ENCODE measurements around the gene FRMD5.
"Not testable (repeated sequence)": the region's sequence is repeated elsewhere in the genome, so short reads cannot be mapped to it uniquely, and the experiment has no call there.

The FRMD5 gene

DNA sequence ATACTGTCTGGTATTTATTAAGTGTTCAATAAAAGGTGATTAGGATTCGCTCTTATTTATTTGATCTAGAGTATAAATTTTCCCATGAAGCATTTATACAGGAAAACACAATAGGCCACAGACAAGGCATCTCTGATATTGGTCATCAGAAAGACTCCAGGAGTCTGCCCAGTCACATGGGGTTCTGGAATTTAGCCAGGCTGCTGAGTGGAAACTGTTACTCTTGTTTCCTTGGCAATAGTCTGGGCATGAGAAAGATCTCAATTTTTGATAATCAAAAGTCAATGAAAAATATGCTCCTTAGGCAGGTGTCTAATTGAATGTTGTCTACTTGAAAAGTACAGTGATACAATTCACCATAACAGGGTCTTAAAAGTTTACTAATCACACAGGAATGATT is 161.2 kb downstream of the FRMD5 start:
- Histone ChIP-seq H3K27ac (ENCODE audit: low read length) (no peak overlapping the region), H3K4me2 (ENCODE audit: insufficient read depth, low read length) (no peak overlapping the region), H4K20me1 (ENCODE audit: insufficient read depth, low read length) (no peaks in the 10 kb centered on the region), H3K27me3 (ENCODE audit: insufficient read depth, low read length, poor library complexity) (peaks cover 6% of the 10 kb centered on the region), H3K4me1 (ENCODE audit: insufficient read depth, low read length) (no peaks in the 10 kb centered on the region), H3K9me3 (ENCODE audit: insufficient read depth, low read length, severe bottlenecking) (no peaks in the 10 kb centered on the region), H3K4me3 (ENCODE audit: low read depth in 1 of 2, low read length in 2 of 2) (no peak overlapping the region), H3K79me2 (ENCODE audit: insufficient read depth, low read length) (no peaks in the 10 kb centered on the region), H2AFZ (ENCODE audit: low read depth, low read length) (no peak overlapping the region), H3K9ac (ENCODE audit: low read depth, low read length) (no peak overlapping the region), H3K36me3 (ENCODE audit: insufficient read depth, low read length) (no peaks in the 10 kb centered on the region)
- ATAC-seq (ENCODE audit: insufficient read depth, low read depth), result no peak
- TF ChIP-seq CTCF (IDR thresholded peaks at IDR 0.05; ENCODE audit: borderline replicate concordance, extremely low read depth, low read length, poor library complexity, severe bottlenecking) (no peak), EZH2 (IDR thresholded peaks at IDR 0.05; ENCODE audit: borderline replicate concordance, low read depth, low read length, severe bottlenecking) (no peak)
- no peak for DNase-seq

DNA sequence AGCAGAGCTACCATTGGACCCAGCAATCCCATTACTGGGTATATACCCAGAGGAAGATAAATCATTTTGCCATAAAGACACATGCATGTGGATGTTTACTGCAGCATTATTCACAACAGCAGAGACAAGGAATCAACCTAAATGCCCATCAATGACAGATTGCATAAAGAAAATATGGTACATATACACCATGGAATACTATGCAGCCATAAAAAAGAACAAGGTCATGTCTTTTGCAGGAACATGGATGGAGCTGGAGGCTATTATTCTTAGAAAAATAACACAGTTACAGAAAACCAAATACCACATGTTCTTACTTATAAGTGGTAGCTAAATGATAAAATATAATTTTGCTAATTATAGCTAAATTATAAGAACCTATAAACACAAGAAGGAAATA is 162.3 kb downstream of the FRMD5 start:
- not testable (repeated sequence) for H3K27me3 ChIP-seq (ENCODE audit: insufficient read depth, low read length, poor library complexity); H3K4me2 ChIP-seq (ENCODE audit: insufficient read depth, low read length); H3K9ac ChIP-seq (ENCODE audit: low read depth, low read length); H3K9me3 ChIP-seq (ENCODE audit: insufficient read depth, low read length, severe bottlenecking); H2AFZ ChIP-seq (ENCODE audit: low read depth, low read length); H3K4me3 ChIP-seq (ENCODE audit: low read depth in 1 of 2, low read length in 2 of 2); H3K27ac ChIP-seq (ENCODE audit: low read length); H4K20me1 ChIP-seq (ENCODE audit: insufficient read depth, low read length); H3K79me2 ChIP-seq (ENCODE audit: insufficient read depth, low read length); H3K4me1 ChIP-seq (ENCODE audit: insufficient read depth, low read length); H3K36me3 ChIP-seq (ENCODE audit: insufficient read depth, low read length); DNase-seq; ATAC-seq (ENCODE audit: insufficient read depth, low read depth)

- Histone ChIP-seq H3K79me2 (ENCODE audit: insufficient read depth, low read length) (no peaks in the 10 kb centered on the region), H3K4me2 (ENCODE audit: insufficient read depth, low read length) (no peak overlapping the region), H3K36me3 (ENCODE audit: insufficient read depth, low read length) (no peaks in the 10 kb centered on the region), H3K27me3 (ENCODE audit: insufficient read depth, low read length, poor library complexity) (peaks cover 4% of the 10 kb centered on the region), H3K4me3 (ENCODE audit: low read depth in 1 of 2, low read length in 2 of 2) (no peak overlapping the region), H4K20me1 (ENCODE audit: insufficient read depth, low read length) (no peaks in the 10 kb centered on the region), H3K27ac (ENCODE audit: low read length) (no peak overlapping the region), H3K4me1 (ENCODE audit: insufficient read depth, low read length) (no peaks in the 10 kb centered on the region), H3K9me3 (ENCODE audit: insufficient read depth, low read length, severe bottlenecking) (no peaks in the 10 kb centered on the region), H2AFZ (ENCODE audit: low read depth, low read length) (no peak overlapping the region), H3K9ac (ENCODE audit: low read depth, low read length) (no peak overlapping the region)
- ATAC-seq (ENCODE audit: insufficient read depth, low read depth), result no peak
- TF ChIP-seq EZH2 (IDR thresholded peaks at IDR 0.05; ENCODE audit: borderline replicate concordance, low read depth, low read length, severe bottlenecking) (no peak), CTCF (IDR thresholded peaks at IDR 0.05; ENCODE audit: borderline replicate concordance, extremely low read depth, low read length, poor library complexity, severe bottlenecking) (no peak)
- DNase-seq, result no peak
Observed at GRCh38 chr15:44029940-44030568, 165.0 kb downstream of the FRMD5 start.

DNA sequence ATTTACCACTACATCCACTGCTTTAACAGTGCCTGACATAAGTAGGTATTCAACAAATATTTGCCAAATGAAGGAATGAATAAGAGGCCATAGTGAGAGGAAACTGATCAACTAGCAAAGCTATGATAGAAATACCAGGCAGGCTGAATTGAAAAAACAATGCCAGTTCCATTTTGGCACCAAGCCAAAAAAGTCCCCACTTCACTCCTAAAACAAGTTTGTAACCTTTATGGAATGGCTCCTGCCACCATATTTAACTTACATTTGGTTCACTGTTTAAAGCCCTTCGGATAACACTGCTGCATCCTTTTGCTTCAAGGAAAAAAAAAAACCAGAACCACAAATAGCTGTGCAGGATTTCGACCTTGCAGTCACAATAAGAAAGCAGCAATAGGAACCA is 166.1 kb downstream of the FRMD5 start:
- Histone ChIP-seq H4K20me1 (ENCODE audit: insufficient read depth, low read length) (no peaks in the 10 kb centered on the region), H2AFZ (ENCODE audit: low read depth, low read length) (no peak overlapping the region), H3K27me3 (ENCODE audit: insufficient read depth, low read length, poor library complexity) (peaks cover 8% of the 10 kb centered on the region), H3K9ac (ENCODE audit: low read depth, low read length) (no peak overlapping the region), H3K36me3 (ENCODE audit: insufficient read depth, low read length) (no peaks in the 10 kb centered on the region), H3K79me2 (ENCODE audit: insufficient read depth, low read length) (no peaks in the 10 kb centered on the region), H3K9me3 (ENCODE audit: insufficient read depth, low read length, severe bottlenecking) (no peaks in the 10 kb centered on the region), H3K4me3 (ENCODE audit: low read depth in 1 of 2, low read length in 2 of 2) (no peak overlapping the region), H3K4me2 (ENCODE audit: insufficient read depth, low read length) (no peak overlapping the region), H3K27ac (ENCODE audit: low read length) (no peak overlapping the region), H3K4me1 (ENCODE audit: insufficient read depth, low read length) (no peaks in the 10 kb centered on the region)
- no peak for ATAC-seq (ENCODE audit: insufficient read depth, low read depth)
- TF ChIP-seq EZH2 (IDR thresholded peaks at IDR 0.05; ENCODE audit: borderline replicate concordance, low read depth, low read length, severe bottlenecking), result no peak
- no peak for TF ChIP-seq CTCF (IDR thresholded peaks at IDR 0.05; ENCODE audit: borderline replicate concordance, extremely low read depth, low read length, poor library complexity, severe bottlenecking)
- DNase-seq, result no peak
